Kidney tubule cell (primary cell): Measurements from ENCODE around the gene PPP1R15B.
"Not testable (repeated sequence)": the region's sequence is repeated elsewhere in the genome, so short reads cannot be mapped to it uniquely, and the experiment has no call there.

ENCODE experiments used
- DNase-seq: peaks from one replicate; pipeline ENCODE4 v3.0.0-alpha.2; 2018; ENCODE audit warnings: low spot score

Gene PPP1R15B

GRCh38 chr1:204443871-204444581, 32.4 kb upstream of the PPP1R15B start:
- peak; percentile 55 for DNase-seq

GRCh38 chr1:204443260-204443619, 31.6 kb upstream of the PPP1R15B start:
- DNase-seq = no peak

- no peak for DNase-seq
Observed at GRCh38 chr1:204442376-204443259, 31.0 kb upstream of the PPP1R15B start.

GRCh38 chr1:204441558-204441957, 29.9 kb upstream of the PPP1R15B start:
- no peak for DNase-seq

GRCh38 chr1:204439621-204440375, 28.2 kb upstream of the PPP1R15B start:
- peak; percentile 24 for DNase-seq

- DNase-seq = peak; percentile 98
Observed at GRCh38 chr1:204438628-204439027, 27.0 kb upstream of the PPP1R15B start.

GRCh38 chr1:204437796-204438570, 26.4 kb upstream of the PPP1R15B start:
- no peak for DNase-seq

GRCh38 chr1:204435872-204436271, 24.3 kb upstream of the PPP1R15B start:
- no peak for DNase-seq

- DNase-seq = no peak
Observed at GRCh38 chr1:204435381-204435831, 23.8 kb upstream of the PPP1R15B start.

GRCh38 chr1:204434116-204434755, 22.6 kb upstream of the PPP1R15B start:
- no peak for DNase-seq

GRCh38 chr1:204432708-204433107, 21.1 kb upstream of the PPP1R15B start:
- DNase-seq = no peak

GRCh38 chr1:204431310-204432184, 19.9 kb upstream of the PPP1R15B start:
- DNase-seq = peak; percentile 73

- no peak for DNase-seq
Observed at GRCh38 chr1:204429746-204430145, 18.1 kb upstream of the PPP1R15B start.

- no peak for DNase-seq
Observed at GRCh38 chr1:204426971-204427701, 15.5 kb upstream of the PPP1R15B start.

- no peak for DNase-seq
Observed at GRCh38 chr1:204426474-204426873, 14.9 kb upstream of the PPP1R15B start.

- peak; percentile 75 for DNase-seq
Observed at GRCh38 chr1:204426035-204426436, 14.4 kb upstream of the PPP1R15B start.

GRCh38 chr1:204424621-204425020, 13.0 kb upstream of the PPP1R15B start:
- no peak for DNase-seq

GRCh38 chr1:204422061-204422705, 10.6 kb upstream of the PPP1R15B start:
- DNase-seq = not testable (repeated sequence)

GRCh38 chr1:204421441-204421840, 9.8 kb upstream of the PPP1R15B start:
- no peak for DNase-seq
